Keratinocyte (primary cell): ENCODE data around the gene ANKRD13A. TPM values are rescaled to one million over a fixed set of nuclear protein-coding genes. Genes with fewer than 3 reads are reported as not detected.
A peak's percentile ranks its signal among the peaks of the same experiment; 100 is the strongest.
"Not testable (repeated sequence)": the region's sequence is repeated elsewhere in the genome, so short reads cannot be mapped to it uniquely, and the experiment has no call there.

Source experiments
- DNase-seq: peaks from one replicate; pipeline ENCODE4 v3.0.0-alpha.2; 2011; ENCODE audit warnings: low read depth, missing footprints, low spot score
- FAIRE-seq: peaks from 2 replicates; lab custom pipeline; 2011; peaks lifted over from hg19 to GRCh38; lab: Jason Lieb, UNC
- H2AFZ ChIP-seq: 2 replicates; pipeline ENCODE4 v1.6.0; 2012; ENCODE audit warnings: low read length, control low read depth, inconsistent platforms; ENCODE audit not compliant: control insufficient read depth
- H3K27ac ChIP-seq: 2 replicates; pipeline ENCODE4 v1.5.1; 2011; ENCODE audit warnings: low read length; ENCODE audit not compliant: control insufficient read depth, insufficient read depth
- H3K27me3 ChIP-seq: 3 replicates; pipeline ENCODE4 v1.6.0; 2011; ENCODE audit warnings: low read length; ENCODE audit not compliant: control insufficient read depth, insufficient read depth; ENCODE audit errors: extremely low read depth
- H3K36me3 ChIP-seq, 2 experiments: 2 replicates in 1 of 2; 3 replicates in 1 of 2; pipeline ENCODE4 v1.5.1; 2011; ENCODE audit warnings: low read length in 2 of 2, mild to moderate bottlenecking in 1 of 2; ENCODE audit not compliant: control insufficient read depth in 2 of 2, insufficient read depth in 2 of 2; ENCODE audit errors: extremely low read depth in 1 of 2
- H3K4me1 ChIP-seq: 3 replicates; pipeline ENCODE4 v1.5.1; 2011; ENCODE audit warnings: low read length; ENCODE audit not compliant: control insufficient read depth, insufficient read depth; ENCODE audit errors: extremely low read depth
- H3K4me2 ChIP-seq: 3 replicates; pipeline ENCODE4 v1.6.0; 2011; ENCODE audit warnings: low read depth, low read length; ENCODE audit not compliant: control insufficient read depth, insufficient read depth; ENCODE audit errors: extremely low read depth
- H3K4me3 ChIP-seq, 3 experiments: fragments of 200-600 bp in 1 of 3; sonication (generic) in 1 of 3; 2 replicates in 2 of 3; 3 replicates in 1 of 3; pipeline ENCODE4 v1.5.1; 2011 to 2016; ENCODE audit warnings: low read length in 3 of 3, mild to moderate bottlenecking in 3 of 3, control low read depth in 2 of 3, inconsistent platforms in 1 of 3, low read depth in 1 of 3, mixed read lengths in 1 of 3, mixed run types in 1 of 3, moderate library complexity in 1 of 3; ENCODE audit not compliant: control insufficient read depth in 2 of 3, insufficient read depth in 2 of 3; ENCODE audit errors: extremely low read depth in 1 of 3
- H3K79me2 ChIP-seq: 2 replicates; pipeline ENCODE4 v1.6.0; 2012; ENCODE audit warnings: low read length; ENCODE audit not compliant: control insufficient read depth, insufficient read depth
- H3K9ac ChIP-seq: 3 replicates; pipeline ENCODE4 v1.6.0; 2011; ENCODE audit warnings: low read length; ENCODE audit not compliant: control insufficient read depth, insufficient read depth; ENCODE audit errors: extremely low read depth
- H3K9me1 ChIP-seq: 3 replicates; pipeline ENCODE4 v1.6.0; 2011; ENCODE audit warnings: low read length; ENCODE audit not compliant: control insufficient read depth, insufficient read depth; ENCODE audit errors: extremely low read depth
- H3K9me3 ChIP-seq: 2 replicates; pipeline ENCODE4 v1.5.1; 2012; ENCODE audit warnings: low read depth, low read length; ENCODE audit not compliant: control insufficient read depth
- H4K20me1 ChIP-seq: 3 replicates; pipeline ENCODE4 v1.6.0; 2011; ENCODE audit warnings: low read length; ENCODE audit not compliant: control insufficient read depth, insufficient read depth; ENCODE audit errors: extremely low read depth
- EZH2 ChIP-seq: IDR thresholded peaks from one replicate; pipeline ENCODE4 v1.6.1; 2012; ENCODE audit warnings: inconsistent platforms, mild to moderate bottlenecking, low read length, moderate library complexity
- dilution Hi-C: fragments of 300-500 bp; cut with MboI; formaldehyde crosslinking; loops from one replicate; pipeline ENCODE4 v1.7.0; 2020; ENCODE audit warnings: low sequenced_read_pairs; ENCODE audit not compliant: extremely low pct_ligation_motif_present
- polyA plus RNA-seq, 5 experiments: library from polyadenylated mRNA; depleted of rRNA in 3 of 5; stranded (reverse) in 3 of 5; stranded (forward) in 1 of 5; unstranded in 1 of 5; fragments of >200 nt; gene quantifications; 1 replicate in 1 of 5; 2 replicates in 3 of 5; 3 replicates in 1 of 5; pipeline versions ENCODE4 v1.2.1 to v1.2.3, GENCODE V29; 2011 to 2012; ENCODE audit warnings: missing spikeins in 2 of 5, low read depth in 1 of 5, low replicate concordance in 1 of 5
- TF ChIP-seq, protein P1 (sequence below), 3 experiments: IDR thresholded peaks in 1 of 3; conservative IDR thresholded peaks in 1 of 3; optimal IDR thresholded peaks in 1 of 3; 2 replicates in 2 of 3; 3 replicates in 1 of 3; pipeline versions ENCODE3 to v1.5.1; 2011; ENCODE audit warnings: low read length in 3 of 3, mild to moderate bottlenecking in 3 of 3, moderate library complexity in 2 of 3, control low read depth in 1 of 3, inconsistent platforms in 1 of 3; ENCODE audit not compliant: insufficient read depth in 2 of 3; ENCODE audit errors: extremely low read depth in 1 of 3

Gene ANKRD13A
- polyA plus RNA-seq, 1 donor (not counting 4 experiments of a cell fraction or from before 2014, with no cell fraction given), result 73.1 TPM

DNA sequence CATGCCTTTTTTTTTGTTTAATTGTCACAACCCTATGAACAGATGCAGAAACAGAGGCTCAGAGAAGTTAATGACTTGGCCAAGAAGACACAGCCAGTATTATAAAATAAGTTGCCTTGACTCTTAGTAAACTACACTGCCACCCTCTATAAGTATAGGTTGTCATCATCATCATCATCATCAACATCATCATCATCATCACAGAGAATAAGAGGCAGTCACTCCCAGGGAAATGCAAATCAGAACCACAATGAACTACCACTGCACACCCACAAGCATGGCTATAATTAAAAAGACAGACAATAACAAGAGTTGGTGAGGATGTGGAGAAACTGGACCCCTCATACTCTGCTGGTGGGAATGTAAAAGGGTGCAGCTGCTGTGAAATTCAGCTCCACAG, 72.3 kb downstream of the ANKRD13A start:
- Histone ChIP-seq H3K36me3 (no peaks in the 10 kb centered on the region), H3K27me3 (no peaks in the 10 kb centered on the region), H3K4me3 (no peak overlapping the region), H3K4me2 (no peak overlapping the region), H3K9me3 (no peaks in the 10 kb centered on the region), H3K79me2 (no peaks in the 10 kb centered on the region), H3K4me1 (peaks cover 9% of the 10 kb centered on the region), H3K27ac (no peak overlapping the region), H3K9me1 (no peaks in the 10 kb centered on the region), H2AFZ (no peak overlapping the region), H4K20me1 (no peaks in the 10 kb centered on the region), H3K9ac (no peak overlapping the region)
- DNase-seq (no peak), FAIRE-seq (no peak)
- TF ChIP-seq EZH2, result no peak
- TF ChIP-seq, protein P1, sequence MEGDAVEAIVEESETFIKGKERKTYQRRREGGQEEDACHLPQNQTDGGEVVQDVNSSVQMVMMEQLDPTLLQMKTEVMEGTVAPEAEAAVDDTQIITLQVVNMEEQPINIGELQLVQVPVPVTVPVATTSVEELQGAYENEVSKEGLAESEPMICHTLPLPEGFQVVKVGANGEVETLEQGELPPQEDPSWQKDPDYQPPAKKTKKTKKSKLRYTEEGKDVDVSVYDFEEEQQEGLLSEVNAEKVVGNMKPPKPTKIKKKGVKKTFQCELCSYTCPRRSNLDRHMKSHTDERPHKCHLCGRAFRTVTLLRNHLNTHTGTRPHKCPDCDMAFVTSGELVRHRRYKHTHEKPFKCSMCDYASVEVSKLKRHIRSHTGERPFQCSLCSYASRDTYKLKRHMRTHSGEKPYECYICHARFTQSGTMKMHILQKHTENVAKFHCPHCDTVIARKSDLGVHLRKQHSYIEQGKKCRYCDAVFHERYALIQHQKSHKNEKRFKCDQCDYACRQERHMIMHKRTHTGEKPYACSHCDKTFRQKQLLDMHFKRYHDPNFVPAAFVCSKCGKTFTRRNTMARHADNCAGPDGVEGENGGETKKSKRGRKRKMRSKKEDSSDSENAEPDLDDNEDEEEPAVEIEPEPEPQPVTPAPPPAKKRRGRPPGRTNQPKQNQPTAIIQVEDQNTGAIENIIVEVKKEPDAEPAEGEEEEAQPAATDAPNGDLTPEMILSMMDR (optimal IDR thresholded peaks at IDR 0.05 in 1 of 3, IDR thresholded peaks at IDR 0.05 in 1 of 3, conservative IDR thresholded peaks at IDR 0.05 in 1 of 3; ENCODE audit: extremely low read depth in 1 of 3, insufficient read depth in 2 of 3, low read length in 3 of 3), result no peak
- dilution Hi-C loops, result no loop called here

DNA sequence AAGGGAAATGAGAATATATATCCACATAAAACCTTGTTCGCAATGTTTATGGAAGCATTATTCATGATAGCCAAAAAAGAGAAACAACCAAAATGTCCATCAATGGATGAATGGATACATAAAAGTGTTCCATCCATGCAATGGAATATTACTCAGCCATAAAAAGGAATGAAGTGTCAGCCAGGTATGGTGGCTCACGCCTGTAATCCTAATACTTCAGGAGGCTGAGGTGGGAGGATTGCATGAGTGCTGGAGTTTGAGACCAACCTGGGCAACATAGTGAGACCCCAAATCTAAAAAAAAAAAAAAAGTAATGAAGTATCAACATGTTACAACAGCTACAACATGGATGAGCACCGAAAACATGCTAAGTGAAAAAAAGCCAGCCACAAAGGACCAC, 72.7 kb downstream of the ANKRD13A start:
- Histone ChIP-seq H2AFZ (no peak overlapping the region), H3K9me3 (no peaks in the 10 kb centered on the region), H3K27ac (no peak overlapping the region), H3K4me1 (peaks cover 9% of the 10 kb centered on the region), H3K9me1 (no peaks in the 10 kb centered on the region), H4K20me1 (no peaks in the 10 kb centered on the region), H3K4me3 (no peak overlapping the region), H3K9ac (no peak overlapping the region), H3K79me2 (no peaks in the 10 kb centered on the region), H3K36me3 (no peaks in the 10 kb centered on the region), H3K4me2 (no peak overlapping the region), H3K27me3 (no peaks in the 10 kb centered on the region)
- dilution Hi-C loops, result no loop called here
- TF ChIP-seq EZH2, result no peak
- TF ChIP-seq, protein P1 (optimal IDR thresholded peaks at IDR 0.05 in 1 of 3, IDR thresholded peaks at IDR 0.05 in 1 of 3, conservative IDR thresholded peaks at IDR 0.05 in 1 of 3; ENCODE audit: extremely low read depth in 1 of 3, insufficient read depth in 2 of 3, low read length in 3 of 3), result no peak
- DNase-seq (no peak), FAIRE-seq (no peak)

DNA sequence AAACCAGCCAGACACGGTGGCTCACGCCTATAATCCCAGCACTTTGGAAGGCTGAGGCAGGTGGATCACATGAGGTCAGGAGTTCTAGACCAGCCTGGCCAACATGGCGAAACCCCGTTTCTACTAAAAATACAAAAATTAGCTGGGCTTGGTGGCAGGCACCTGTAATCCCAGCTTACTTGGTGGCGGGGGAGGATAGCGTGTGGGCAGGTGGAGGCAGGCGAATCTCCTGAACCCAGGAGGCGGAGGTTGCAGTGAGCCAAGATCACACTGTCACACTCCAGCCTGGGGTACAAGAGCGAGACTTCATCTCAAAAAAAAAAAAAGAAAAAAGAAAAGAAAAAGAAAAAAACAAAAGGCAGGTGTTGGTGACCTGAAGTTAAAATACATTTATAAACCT, 73.4 kb downstream of the ANKRD13A start:
- FAIRE-seq, DNase-seq, H3K36me3 ChIP-seq, dilution Hi-C loops, H3K27ac ChIP-seq, H3K79me2 ChIP-seq, H3K4me3 ChIP-seq, H3K27me3 ChIP-seq, H3K9me1 ChIP-seq, H4K20me1 ChIP-seq, H3K9ac ChIP-seq, H3K9me3 ChIP-seq, H3K4me1 ChIP-seq: not testable (repeated sequence)
- Histone ChIP-seq H2AFZ (peak overlapping the region; percentile 79), H3K4me2 (peak overlapping the region; percentile 83)
